Neuron (in vitro differentiated cells): ENCODE measurements around the gene FARP1.
"Not testable (repeated sequence)": the region's sequence is repeated elsewhere in the genome, so short reads cannot be mapped to it uniquely, and the experiment has no call there.

Experiments used
- H2AFZ ChIP-seq: one replicate; pipeline ENCODE4 v1.6.1; 2013; ENCODE audit warnings: low read depth, mild to moderate bottlenecking, inconsistent platforms, low read length, moderate library complexity
- H3K27me3 ChIP-seq: one replicate; pipeline ENCODE4 v1.6.1; 2013; ENCODE audit warnings: low read length; ENCODE audit not compliant: insufficient read depth
- H3K36me3 ChIP-seq: one replicate; pipeline ENCODE4 v1.6.1; 2013; ENCODE audit warnings: low read length; ENCODE audit not compliant: insufficient read depth
- H3K4me1 ChIP-seq: one replicate; pipeline ENCODE4 v1.6.1; 2013; ENCODE audit warnings: low read length; ENCODE audit not compliant: insufficient read depth
- H3K4me3 ChIP-seq: 2 replicates; pipeline ENCODE4 v1.5.1; 2013; ENCODE audit warnings: mild to moderate bottlenecking, low read length, moderate library complexity
- H3K9me3 ChIP-seq: one replicate; pipeline ENCODE4 v1.6.1; 2013; ENCODE audit warnings: low read length

The FARP1 gene

DNA sequence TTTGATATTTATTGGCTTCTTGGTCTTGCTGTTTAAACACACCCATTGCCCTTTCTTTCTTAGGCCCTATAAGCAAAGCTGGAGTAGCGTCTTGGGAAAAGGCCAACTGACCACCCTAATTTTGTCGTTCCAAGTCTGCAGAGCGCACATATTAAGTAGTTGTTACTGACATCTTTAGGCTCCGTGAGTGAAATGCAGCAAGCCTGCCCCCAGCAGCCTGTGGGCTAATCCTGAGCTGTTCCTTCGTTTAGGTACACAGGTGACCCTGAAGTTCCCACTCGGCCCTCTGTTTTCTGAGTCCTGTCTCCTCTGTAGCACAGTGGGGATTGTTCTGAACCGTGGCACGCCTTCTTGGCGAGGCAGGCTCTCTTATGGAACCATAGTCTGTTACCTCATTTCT lies 263.5 kb downstream of the FARP1 start:
- Histone ChIP-seq H2AFZ (no peak overlapping the region), H3K36me3 (peaks cover 8% of the 10 kb centered on the region), H3K9me3 (no peaks in the 10 kb centered on the region), H3K4me1 (peaks cover 10% of the 10 kb centered on the region), H3K27me3 (no peaks in the 10 kb centered on the region), H3K4me3 (no peak overlapping the region)

GRCh38 chr13:98406971-98407370 lies 264.1 kb downstream of the FARP1 start:
- peaks cover 10% of the 10 kb centered on the region for H3K36me3 ChIP-seq
- H3K4me3 ChIP-seq, result no peak overlapping the region
- no peak overlapping the region for H2AFZ ChIP-seq
- H3K9me3 ChIP-seq, result no peaks in the 10 kb centered on the region
- no peaks in the 10 kb centered on the region for H3K27me3 ChIP-seq
- H3K4me1 ChIP-seq, result peaks cover 10% of the 10 kb centered on the region

DNA sequence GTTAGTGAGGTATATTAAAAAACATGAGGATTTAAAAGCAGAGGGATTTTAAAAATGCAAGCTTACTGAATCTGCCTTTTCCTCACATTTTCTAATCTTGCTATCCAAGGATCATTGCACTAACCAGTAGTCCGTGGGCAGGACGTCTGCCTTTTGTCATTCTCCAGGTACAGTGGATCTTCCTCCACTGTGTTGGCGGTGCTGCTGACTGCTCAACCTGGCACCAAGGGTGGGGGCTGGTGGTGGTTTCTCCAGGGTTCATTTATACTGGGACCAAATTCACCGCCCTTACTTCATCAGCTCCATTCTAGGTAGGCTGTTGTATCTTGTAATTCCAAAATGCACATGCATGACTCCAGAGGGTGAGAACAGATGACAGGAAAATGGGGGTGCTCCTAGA lies 264.7 kb downstream of the FARP1 start:
- Histone ChIP-seq H3K4me1 (peaks cover 10% of the 10 kb centered on the region), H3K4me3 (no peak overlapping the region), H3K9me3 (no peaks in the 10 kb centered on the region), H3K27me3 (no peaks in the 10 kb centered on the region), H2AFZ (no peak overlapping the region), H3K36me3 (peaks cover 16% of the 10 kb centered on the region)

DNA sequence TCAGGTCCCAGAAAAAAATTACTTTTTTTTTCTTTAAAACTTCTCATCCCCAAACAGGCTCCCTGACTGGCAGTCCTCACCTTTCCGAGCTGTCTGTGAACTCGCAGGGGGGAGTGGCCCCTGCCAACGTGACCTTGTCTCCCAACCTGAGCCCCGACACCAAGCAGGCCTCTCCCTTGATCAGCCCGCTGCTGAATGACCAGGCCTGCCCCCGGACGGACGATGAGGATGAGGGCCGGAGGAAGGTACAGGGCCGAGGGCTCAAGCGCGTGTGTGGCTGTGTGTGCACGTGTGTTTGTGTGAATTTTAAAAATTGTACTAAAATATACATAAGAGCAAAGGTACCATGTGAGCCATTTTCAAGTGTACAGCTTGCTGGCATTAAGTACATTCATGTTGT lies 266.4 kb downstream of the FARP1 start:
- Histone ChIP-seq H3K4me3 (no peak overlapping the region), H2AFZ (no peak overlapping the region), H3K36me3 (peaks cover 28% of the 10 kb centered on the region), H3K27me3 (no peaks in the 10 kb centered on the region), H3K4me1 (peaks cover 8% of the 10 kb centered on the region), H3K9me3 (no peaks in the 10 kb centered on the region)

DNA sequence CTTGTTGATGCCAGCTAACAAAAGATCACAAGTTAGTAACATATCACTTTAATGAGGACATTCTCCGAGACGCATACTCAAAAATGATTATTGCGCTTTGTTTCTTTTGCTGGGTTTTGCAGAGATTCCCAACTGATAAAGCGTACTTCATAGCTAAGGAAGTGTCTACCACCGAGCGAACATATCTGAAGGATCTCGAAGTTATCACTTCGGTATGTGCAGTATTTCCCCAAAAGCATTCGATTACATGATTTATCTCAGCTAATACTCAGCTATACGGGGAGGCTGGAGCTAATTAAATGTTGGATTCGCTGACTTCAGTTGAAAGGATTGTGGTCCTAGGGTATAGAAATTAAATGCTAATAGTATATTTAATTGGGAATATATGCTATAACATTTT lies 267.7 kb downstream of the FARP1 start:
- no peak overlapping the region for H3K4me3 ChIP-seq

DNA sequence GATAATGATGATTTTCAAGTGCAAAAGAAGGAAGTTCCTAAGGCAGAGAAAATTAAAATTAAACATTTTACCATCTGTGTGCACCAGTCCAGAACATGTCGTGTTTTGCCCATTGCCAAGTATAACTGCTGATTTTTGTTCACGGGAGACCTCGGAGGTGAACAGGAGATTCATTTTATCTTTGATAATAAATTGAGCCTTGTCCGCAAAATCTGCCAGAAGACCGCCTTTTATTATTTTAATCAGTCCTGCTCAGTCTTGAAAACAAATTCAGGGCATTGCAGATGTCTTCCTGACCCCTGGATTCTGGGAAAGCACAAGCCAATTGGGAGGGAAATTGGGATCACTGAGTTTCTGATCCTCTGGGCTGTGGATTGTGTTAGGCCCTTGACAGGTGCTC lies 268.1 kb downstream of the FARP1 start:
- H3K4me3 ChIP-seq, result no peak overlapping the region
- no peak overlapping the region for H2AFZ ChIP-seq
- no peaks in the 10 kb centered on the region for H3K9me3 ChIP-seq
- H3K27me3 ChIP-seq, result no peaks in the 10 kb centered on the region
- peaks cover 44% of the 10 kb centered on the region for H3K36me3 ChIP-seq
- no peaks in the 10 kb centered on the region for H3K4me1 ChIP-seq

More for the DNA sequence above, 267.7 kb downstream of the FARP1 start:
- peaks cover 2% of the 10 kb centered on the region for H3K4me1 ChIP-seq
- H3K36me3 ChIP-seq, result peaks cover 40% of the 10 kb centered on the region
- no peak overlapping the region for H2AFZ ChIP-seq
- no peaks in the 10 kb centered on the region for H3K9me3 ChIP-seq
- H3K27me3 ChIP-seq, result no peaks in the 10 kb centered on the region

DNA sequence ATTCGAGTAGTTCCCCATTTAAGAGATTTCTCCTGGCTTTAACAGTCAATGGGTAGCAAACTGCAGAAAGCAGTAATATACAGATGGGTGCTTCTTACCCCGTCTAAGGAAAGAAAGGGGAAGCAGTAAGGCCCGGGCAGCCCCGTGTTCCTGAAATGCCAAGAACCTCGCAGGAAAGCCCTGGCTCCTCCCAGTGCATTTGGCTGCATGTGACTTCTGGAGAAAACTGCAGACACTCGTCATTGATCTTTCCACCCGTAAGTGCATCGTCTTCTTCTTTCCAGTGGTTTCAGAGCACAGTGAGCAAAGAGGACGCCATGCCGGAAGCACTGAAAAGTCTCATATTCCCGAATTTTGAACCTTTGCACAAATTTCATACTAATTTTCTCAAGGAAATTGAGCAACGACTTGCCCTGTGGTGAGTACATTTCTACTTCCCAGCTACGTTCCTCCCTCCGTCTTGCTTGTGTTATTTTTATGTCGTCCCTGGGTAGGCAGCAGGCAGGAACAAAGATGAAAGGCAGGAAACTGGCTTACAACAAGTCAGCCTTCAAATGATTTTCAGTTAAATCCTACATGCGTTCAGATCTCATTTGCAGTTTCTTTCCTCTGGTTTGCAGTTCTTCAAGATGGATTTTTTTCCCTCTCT lies 268.8 kb downstream of the FARP1 start:
- Histone ChIP-seq H3K36me3 (peaks cover 51% of the 10 kb centered on the region), H3K27me3 (no peaks in the 10 kb centered on the region), H2AFZ (no peak overlapping the region), H3K9me3 (peaks cover 3% of the 10 kb centered on the region), H3K4me3 (no peak overlapping the region), H3K4me1 (no peaks in the 10 kb centered on the region)

DNA sequence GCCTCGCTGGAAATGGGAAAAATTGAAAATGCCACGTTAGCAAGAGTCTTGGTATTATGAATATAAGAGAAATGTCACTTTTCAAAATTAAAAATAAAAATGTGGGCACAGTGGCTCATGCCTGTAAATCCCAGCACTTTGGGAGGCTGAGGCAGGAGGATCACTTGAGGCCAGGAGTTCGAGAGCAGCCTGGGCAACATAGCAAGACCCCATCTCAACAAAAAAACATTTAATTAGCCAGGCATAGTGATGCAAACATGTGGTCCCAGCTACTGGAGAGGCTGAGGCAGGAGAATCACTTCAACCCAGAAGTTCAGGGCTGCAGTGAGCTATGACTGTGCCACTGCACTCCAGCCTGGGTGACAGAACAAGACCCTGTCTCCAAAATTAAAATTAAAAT lies 270.4 kb downstream of the FARP1 start:
- not testable (repeated sequence) for H3K4me1 ChIP-seq, H3K27me3 ChIP-seq, H3K4me3 ChIP-seq, H2AFZ ChIP-seq
- Histone ChIP-seq H3K9me3 (peaks cover 10% of the 10 kb centered on the region), H3K36me3 (peaks cover 57% of the 10 kb centered on the region)

DNA sequence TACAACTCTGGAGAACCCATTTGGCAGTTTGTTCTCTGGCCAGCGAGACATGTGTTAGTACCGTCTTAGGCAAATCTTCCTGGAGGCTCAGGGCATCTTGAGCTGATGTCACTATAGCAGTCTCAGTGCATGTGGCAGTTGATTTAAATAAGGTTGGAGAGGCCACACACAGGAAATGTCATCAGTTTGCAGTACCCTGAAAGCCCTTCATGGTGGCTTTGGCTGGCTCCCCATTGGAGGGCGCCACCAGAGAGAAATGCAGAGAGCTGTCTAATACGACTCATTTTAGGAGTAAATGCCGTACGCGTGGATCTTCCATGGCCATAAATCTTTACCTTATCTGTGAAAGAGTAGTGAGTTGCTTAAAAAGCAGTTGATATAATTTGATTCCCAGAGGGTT lies 270.9 kb downstream of the FARP1 start:
- Histone ChIP-seq H2AFZ (no peak overlapping the region), H3K36me3 (peaks cover 62% of the 10 kb centered on the region), H3K4me3 (no peak overlapping the region), H3K9me3 (peaks cover 10% of the 10 kb centered on the region), H3K4me1 (no peaks in the 10 kb centered on the region), H3K27me3 (no peaks in the 10 kb centered on the region)

GRCh38 chr13:98415326-98416070 lies 272.6 kb downstream of the FARP1 start:
- Histone ChIP-seq H3K27me3 (no peaks in the 10 kb centered on the region), H3K9me3 (peaks cover 10% of the 10 kb centered on the region), H3K4me3 (no peak overlapping the region), H2AFZ (no peak overlapping the region), H3K4me1 (no peaks in the 10 kb centered on the region), H3K36me3 (peaks cover 62% of the 10 kb centered on the region)

- peaks cover 10% of the 10 kb centered on the region for H3K9me3 ChIP-seq
- no peaks in the 10 kb centered on the region for H3K4me1 ChIP-seq
- no peak overlapping the region for H3K4me3 ChIP-seq
- H2AFZ ChIP-seq, result no peak overlapping the region
- H3K27me3 ChIP-seq, result no peaks in the 10 kb centered on the region
- peaks cover 62% of the 10 kb centered on the region for H3K36me3 ChIP-seq
Observed at GRCh38 chr13:98416408-98416807, 273.5 kb downstream of the FARP1 start.

DNA sequence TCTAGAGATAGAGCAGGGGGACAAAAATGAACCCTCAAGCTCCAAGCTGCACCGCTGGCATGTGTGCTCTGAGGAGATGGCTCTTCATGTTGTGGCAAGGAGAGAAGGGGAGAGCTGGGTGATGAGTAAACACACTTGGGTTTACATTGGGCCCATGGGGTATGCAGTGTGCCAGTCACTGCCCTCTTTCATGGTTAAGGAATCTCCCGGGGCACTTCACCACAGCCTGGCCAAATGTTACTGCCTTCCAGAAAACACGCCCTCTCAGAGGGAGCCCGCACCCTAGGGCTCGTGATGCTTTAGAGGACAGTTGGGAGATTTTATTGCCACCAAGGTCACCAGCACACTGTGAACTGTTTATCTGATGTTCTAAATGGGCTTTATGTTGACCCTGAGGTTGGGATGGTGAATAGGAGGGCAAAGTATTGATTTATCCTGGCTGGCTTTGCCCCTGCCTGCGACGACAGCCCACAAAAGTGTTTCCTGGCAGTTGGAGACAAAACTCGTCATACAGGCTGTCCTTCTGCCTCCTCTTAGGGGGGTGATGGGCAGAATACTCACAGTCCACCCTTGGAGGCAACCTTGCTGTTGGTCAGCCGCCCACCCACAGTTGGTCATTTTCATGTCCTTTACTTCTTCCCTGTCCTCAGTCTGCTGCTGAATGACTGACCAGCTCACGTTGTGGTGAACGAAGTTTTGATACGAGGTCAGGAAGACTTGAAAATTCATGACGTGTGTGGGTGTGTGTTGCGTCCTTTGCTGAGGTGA lies 277.1 kb downstream of the FARP1 start:
- no peak overlapping the region for H2AFZ ChIP-seq
- H3K4me3 ChIP-seq, result no peak overlapping the region
- H3K27me3 ChIP-seq, result no peaks in the 10 kb centered on the region
- no peaks in the 10 kb centered on the region for H3K4me1 ChIP-seq
- peaks cover 10% of the 10 kb centered on the region for H3K9me3 ChIP-seq
- peaks cover 49% of the 10 kb centered on the region for H3K36me3 ChIP-seq

DNA sequence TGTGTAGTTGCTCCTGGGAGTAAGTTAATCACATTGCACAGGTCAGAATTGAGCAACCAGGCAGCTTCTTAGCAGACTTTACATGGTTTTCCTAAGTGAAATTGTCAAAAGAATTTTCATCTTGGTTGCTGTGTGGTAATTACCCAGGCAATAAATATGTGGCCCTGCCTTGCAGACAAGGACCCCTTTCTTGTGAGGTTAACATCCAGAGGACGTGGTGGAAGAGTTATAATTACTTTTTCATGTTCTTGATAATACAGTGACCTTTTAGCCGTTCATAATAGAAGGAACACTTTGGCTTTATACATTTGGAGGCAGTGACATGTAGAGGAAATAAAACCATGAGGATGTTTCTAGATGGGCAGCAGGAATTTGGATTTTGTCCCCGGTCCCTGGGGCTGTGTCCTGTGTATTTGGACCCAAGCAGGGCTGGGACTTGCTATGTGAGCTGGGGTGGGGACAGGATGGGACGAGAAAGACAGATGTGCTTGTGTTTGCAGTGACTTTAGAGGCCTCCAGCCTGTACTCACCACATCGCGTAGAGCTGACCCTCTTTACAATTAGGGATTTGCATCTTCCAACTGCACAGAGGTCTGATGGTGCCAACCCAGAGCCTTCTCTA lies 277.8 kb downstream of the FARP1 start:
- no peak overlapping the region for H3K4me3 ChIP-seq
- H3K36me3 ChIP-seq, result peaks cover 43% of the 10 kb centered on the region
- H2AFZ ChIP-seq, result no peak overlapping the region
- H3K9me3 ChIP-seq, result peaks cover 10% of the 10 kb centered on the region
- H3K4me1 ChIP-seq, result no peaks in the 10 kb centered on the region
- H3K27me3 ChIP-seq, result no peaks in the 10 kb centered on the region
